Loucy (cell line): Measurements from ENCODE around the gene PROM2.

Source experiments
- EZH2phosphoT487 ChIP-seq: fragments of 200-600 bp; IDR thresholded peaks from 2 replicates; pipeline ENCODE4 v1.6.1; 2018; ENCODE audit warnings: antibody characterized with exemption, mild to moderate bottlenecking, moderate library complexity, borderline replicate concordance
- TF ChIP-seq, protein P1 (sequence below): fragments of 200-600 bp; sonication (generic); conservative IDR thresholded peaks from 2 replicates; pipeline ENCODE4 v1.5.1; 2014; ENCODE audit warnings: mild to moderate bottlenecking, antibody characterized with exemption, low read length

DNA sequence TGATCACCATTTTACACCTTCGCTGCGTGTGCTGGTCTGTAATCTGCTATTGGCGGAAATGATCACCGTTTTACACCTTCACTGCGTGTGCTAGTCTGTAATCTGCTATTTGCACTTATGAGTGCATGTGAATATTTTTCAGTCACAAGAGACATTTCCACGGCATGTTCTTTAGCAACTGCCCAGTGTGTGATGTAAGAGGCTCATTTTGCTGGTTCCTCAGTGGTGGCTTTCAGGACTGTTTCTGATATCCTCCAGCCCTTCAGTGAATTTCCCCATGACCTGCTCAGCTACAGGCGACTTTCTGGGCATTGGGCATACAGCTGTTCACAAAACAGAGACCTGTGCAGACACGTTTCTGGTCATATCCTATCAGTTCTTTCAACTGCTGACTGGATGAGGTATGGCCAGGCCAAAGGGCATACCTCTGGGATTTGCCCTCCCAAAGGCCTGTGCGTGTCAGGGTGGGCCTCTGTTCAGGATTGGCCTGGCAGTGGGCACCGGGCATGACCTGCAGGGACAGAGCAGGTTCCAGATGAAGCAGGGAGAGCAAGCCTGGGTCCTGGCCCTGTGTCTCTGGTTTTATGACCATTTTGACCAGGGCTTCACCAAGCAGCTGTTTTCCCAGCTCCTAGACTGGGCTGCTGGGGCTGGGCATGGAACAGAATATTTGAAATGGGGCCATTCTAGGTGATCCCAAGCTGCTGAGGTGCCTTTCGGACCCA is 521 bp upstream of the PROM2 start:
- TF ChIP-seq, protein P1, sequence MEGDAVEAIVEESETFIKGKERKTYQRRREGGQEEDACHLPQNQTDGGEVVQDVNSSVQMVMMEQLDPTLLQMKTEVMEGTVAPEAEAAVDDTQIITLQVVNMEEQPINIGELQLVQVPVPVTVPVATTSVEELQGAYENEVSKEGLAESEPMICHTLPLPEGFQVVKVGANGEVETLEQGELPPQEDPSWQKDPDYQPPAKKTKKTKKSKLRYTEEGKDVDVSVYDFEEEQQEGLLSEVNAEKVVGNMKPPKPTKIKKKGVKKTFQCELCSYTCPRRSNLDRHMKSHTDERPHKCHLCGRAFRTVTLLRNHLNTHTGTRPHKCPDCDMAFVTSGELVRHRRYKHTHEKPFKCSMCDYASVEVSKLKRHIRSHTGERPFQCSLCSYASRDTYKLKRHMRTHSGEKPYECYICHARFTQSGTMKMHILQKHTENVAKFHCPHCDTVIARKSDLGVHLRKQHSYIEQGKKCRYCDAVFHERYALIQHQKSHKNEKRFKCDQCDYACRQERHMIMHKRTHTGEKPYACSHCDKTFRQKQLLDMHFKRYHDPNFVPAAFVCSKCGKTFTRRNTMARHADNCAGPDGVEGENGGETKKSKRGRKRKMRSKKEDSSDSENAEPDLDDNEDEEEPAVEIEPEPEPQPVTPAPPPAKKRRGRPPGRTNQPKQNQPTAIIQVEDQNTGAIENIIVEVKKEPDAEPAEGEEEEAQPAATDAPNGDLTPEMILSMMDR = no peak
- no peak for TF ChIP-seq EZH2phosphoT487
